GM12878 (cell line): ENCODE data around the gene MICAL3. TPM values are rescaled to one million over a fixed set of nuclear protein-coding genes. Genes with fewer than 3 reads are reported as not detected.

Source experiments
- ATAC-seq: fragments of 200-7000 bp; cut with Tn5 transposase; 3 replicates; pipeline ENCODE4 v1.9.1; 2020; ENCODE audit warnings: mild to moderate bottlenecking, moderate library complexity
- BruUV-seq: library from RNA; stranded (reverse); fragments of 400-500 nt; replicated peaks from 2 replicates; lab custom pipeline; 2021; lab: Mats Ljungman, UMichigan
- CTCF ChIA-PET: fragments of 300-600 bp; sonication (Branson Sonifier 250); formaldehyde crosslinking; extraction: SDS; loops from one replicate; lab custom pipeline; 2021; ENCODE audit warnings: inconsistent platforms; lab: Yijun Ruan, JAX
- POLR2A ChIA-PET: fragments of 350-600 bp; formaldehyde crosslinking; extraction: SDS; loops from one replicate; lab custom pipeline; 2021; ENCODE audit warnings: inconsistent platforms; lab: Charles Lee
- RAD21 ChIA-PET: fragments of 300-600 bp; sonication (Branson Sonifier 250); formaldehyde crosslinking; loops from one replicate; lab custom pipeline; 2023; ENCODE audit warnings: antibody characterized with exemption; ENCODE audit not compliant: unreplicated experiment; lab: Charles Lee
- SMC1A ChIA-PET: fragments of 300-600 bp; sonication (Branson Sonifier 250); formaldehyde crosslinking; loops from one replicate; lab custom pipeline; 2023; ENCODE audit not compliant: unreplicated experiment, uncharacterized antibody; lab: Charles Lee
- DNase-seq: peaks from one replicate; pipeline ENCODE4 v3.0.0-alpha.2; 2011; ENCODE audit warnings: low read depth, low spot score
- FAIRE-seq: peaks from 3 replicates; lab custom pipeline; 2011; peaks lifted over from hg19 to GRCh38; lab: Jason Lieb, UNC
- H2AFZ ChIP-seq: 2 replicates; pipeline ENCODE4 v1.6.0; 2011; ENCODE audit warnings: low read depth, low read length, control low read depth; ENCODE audit not compliant: control insufficient read depth
- H3K27ac ChIP-seq: 2 replicates; pipeline ENCODE4 v1.5.1; 2011; ENCODE audit warnings: control low read depth; ENCODE audit not compliant: control insufficient read depth, insufficient read depth
- H3K27me3 ChIP-seq, 2 experiments: replicated peaks in 1 of 2; 2 replicates each; pipeline versions ENCODE4 v1.6.0 to v1.6.1; 2011; ENCODE audit warnings: low read length in 1 of 2; ENCODE audit not compliant: control insufficient read depth in 2 of 2, insufficient read depth in 2 of 2
- H3K36me3 ChIP-seq, 2 experiments: 2 replicates each; pipeline ENCODE4 v1.5.1; 2011; ENCODE audit warnings: low read length in 1 of 2; ENCODE audit not compliant: control insufficient read depth in 2 of 2, insufficient read depth in 2 of 2
- H3K4me1 ChIP-seq: 2 replicates; pipeline ENCODE4 v1.6.1; 2011; ENCODE audit warnings: mild to moderate bottlenecking, low read length, moderate library complexity, mixed read lengths; ENCODE audit not compliant: control insufficient read depth, insufficient read depth
- H3K4me2 ChIP-seq: 2 replicates; pipeline ENCODE4 v1.6.0; 2011; ENCODE audit warnings: control low read depth; ENCODE audit not compliant: control insufficient read depth, insufficient read depth
- H3K4me3 ChIP-seq: fragments of 200-600 bp; sonication (generic); 2 replicates; pipeline ENCODE4 v1.5.1; 2016
- H3K79me2 ChIP-seq: 2 replicates; pipeline ENCODE4 v1.6.0; 2011; ENCODE audit warnings: low read length; ENCODE audit not compliant: control insufficient read depth, insufficient read depth
- H3K9ac ChIP-seq: 2 replicates; pipeline ENCODE4 v1.8.0; 2011; ENCODE audit warnings: low read length, control low read depth, mixed read lengths; ENCODE audit not compliant: control insufficient read depth, insufficient read depth
- H3K9me3 ChIP-seq: replicated peaks from 3 replicates; pipeline ENCODE4 v1.5.1; 2011; ENCODE audit warnings: mild to moderate bottlenecking, low read length; ENCODE audit not compliant: control insufficient read depth, insufficient read depth
- H4K20me1 ChIP-seq: 2 replicates; pipeline ENCODE4 v1.6.0; 2011; ENCODE audit not compliant: control insufficient read depth, insufficient read depth
- BHLHE40 ChIP-seq, 2 experiments: fragments of 450-650 bp in 1 of 2; IDR thresholded peaks; 2 replicates each; pipeline ENCODE4 v1.6.1; 2011 to 2017; ENCODE audit warnings: low read depth in 2 of 2, borderline replicate concordance in 1 of 2, improper control_type of control experiment in 1 of 2, low read length in 1 of 2, mild to moderate bottlenecking in 1 of 2
- CHD4 ChIP-seq: fragments of 200-600 bp; sonication (generic); IDR thresholded peaks from 2 replicates; pipeline ENCODE4 v1.6.1; 2016; ENCODE audit warnings: mild to moderate bottlenecking
- E2F8 ChIP-seq: fragments of 450-650 bp; IDR thresholded peaks from 2 replicates; pipeline ENCODE4 v1.6.1; 2018; ENCODE audit warnings: mild to moderate bottlenecking, low read depth, moderate library complexity; ENCODE audit not compliant: partially characterized antibody
- FOXM1 ChIP-seq: IDR thresholded peaks from 2 replicates; pipeline ENCODE4 v1.6.1; 2012; ENCODE audit warnings: low read depth, mild to moderate bottlenecking, inconsistent platforms, low read length, moderate library complexity
- GATAD2B ChIP-seq: fragments of 450-650 bp; conservative IDR thresholded peaks from 2 replicates; pipeline ENCODE4 v1.6.1; 2017; ENCODE audit warnings: low read depth, mild to moderate bottlenecking, moderate library complexity
- IKZF2 ChIP-seq, 2 experiments: fragments of 450-650 bp; IDR thresholded peaks; 2 replicates each; pipeline ENCODE4 v1.6.1; 2017; ENCODE audit warnings: mild to moderate bottlenecking in 2 of 2, moderate library complexity in 2 of 2
- JUND ChIP-seq: IDR thresholded peaks from 2 replicates; pipeline ENCODE4 v1.6.1; 2012; ENCODE audit warnings: low read depth, mild to moderate bottlenecking, low read length, improper control_type of control experiment, moderate library complexity
- RB1 ChIP-seq: fragments of 450-650 bp; formaldehyde crosslinking; IDR thresholded peaks from 2 replicates; pipeline ENCODE4 v1.6.1; 2017; ENCODE audit warnings: mild to moderate bottlenecking, borderline replicate concordance
- RFX5 ChIP-seq: IDR thresholded peaks from 2 replicates; pipeline ENCODE4 v1.6.1; 2011; ENCODE audit warnings: low read depth, low read length, improper control_type of control experiment
- SMAD5 ChIP-seq: IDR thresholded peaks from 2 replicates; pipeline ENCODE4 v1.6.1; 2016; ENCODE audit warnings: antibody characterized with exemption, low read depth
- SMC3 ChIP-seq: IDR thresholded peaks from 2 replicates; pipeline ENCODE4 v1.6.1; 2011; ENCODE audit warnings: low read length, improper control_type of control experiment, borderline replicate concordance
- STAT1 ChIP-seq: fragments of 450-650 bp; conservative IDR thresholded peaks from 2 replicates; pipeline ENCODE4 v1.6.1; 2014; ENCODE audit warnings: antibody characterized with exemption, mild to moderate bottlenecking
- YY1 ChIP-seq: IDR thresholded peaks from 2 replicates; pipeline ENCODE4 v1.6.1; 2011; ENCODE audit warnings: low read depth, mild to moderate bottlenecking, low read length
- WGBS: methylation state at CpG from one replicate; pipeline ENCODE4 v1.1.6; 2016; ENCODE audit warnings: low lambda C conversion rate; ENCODE audit not compliant: insufficient replicate concordance, insufficient coverage; ENCODE audit errors: missing lambda C conversion rate; 5-methylcytosine and 5-hydroxymethylcytosine counted together
- in situ Hi-C: fragments of 300-500 bp; cut with MboI; formaldehyde crosslinking; loops from 9 replicates; pipeline ENCODE4 v1.14.3; 2018; ENCODE audit warnings: mixed read lengths
- intact Hi-C: fragments of 100-400 bp; cut with micrococcal nuclease; formaldehyde crosslinking; loops from one replicate; pipeline ENCODE4 v1.14.2; 2022; ENCODE audit not compliant: unreplicated experiment
- polyA plus RNA-seq, 11 experiments: library from polyadenylated mRNA; depleted of rRNA in 4 of 11; unstranded in 6 of 11; stranded (reverse) in 5 of 11; fragments of >200 nt; fragmentation: Nextera tagmentation in 4 of 11; fragmentation: Illumina TruSeq in 1 of 11; extraction: Ambion mirVana in 4 of 11; extraction: Trizol in 1 of 11; gene quantifications; 1 replicate in 1 of 11; 2 replicates in 10 of 11; pipeline versions ENCODE4 v1.2.1 to v1.2.3, GENCODE V29; 2011 to 2016; ENCODE audit warnings: inconsistent platforms in 2 of 11, missing spikeins in 2 of 11, low read depth in 1 of 11
- total RNA-seq, 4 experiments: library from RNA; depleted of rRNA in 3 of 4; stranded (reverse); fragments of >200 nt in 3 of 4; fragmentation: Illumina TruSeq in 1 of 4; extraction: Trizol in 1 of 4; gene quantifications; 2 replicates each; pipeline versions ENCODE4 v1.2.1 to v1.2.3, GENCODE V29; 2013 to 2021
- TF ChIP-seq, protein P1 (sequence below): fragments of 450-650 bp; formaldehyde crosslinking; IDR thresholded peaks from 2 replicates; pipeline ENCODE4 v1.4.0; 2020; ENCODE audit warnings: mild to moderate bottlenecking, moderate library complexity

The MICAL3 gene
- total and polyA plus RNA-seq, 10 of the 15 experiments (the other 5 are each of a cell fraction or from before 2014, with no cell fraction given): 2.6 to 92.2 (median 24.0) TPM

- H3K79me2 ChIP-seq: peaks cover 69% of the 10 kb centered on the region
- POLR2A ChIA-PET: interaction anchor here (1.0 to 1.6 kb wide), 4 partner anchors 9 to 14 kb away, joined by 3 to 6 read pairs (median 6); no protein-coding TSS in a partner anchor
- peak overlapping the region; percentile 45 for H3K27ac ChIP-seq
- TF ChIP-seq YY1 (peak; percentile 35; the same call in 1 of the 2 replicates), JUND (peak; percentile 64; the same call in 1 of the 2 replicates), E2F8 (no peak), SMC3 (no peak), FOXM1 (no peak), CHD4 (0 out of 2 replicates have a peak, but pooled peaks have one; percentile 41), STAT1 (no peak), GATAD2B (0 out of 2 replicates have a peak, but pooled peaks have one; percentile 39), IKZF2 (IDR thresholded peaks at IDR 0.05) (peak; percentile 91 to 96), BHLHE40 (IDR thresholded peaks at IDR 0.05; ENCODE audit: borderline replicate concordance in 1 of 2, low read depth in 2 of 2, low read length in 1 of 2) (peak; percentile 55 to 64), RB1 (no peak), SMAD5 (no peak), RFX5 (no peak)
- TF ChIP-seq, protein P1, sequence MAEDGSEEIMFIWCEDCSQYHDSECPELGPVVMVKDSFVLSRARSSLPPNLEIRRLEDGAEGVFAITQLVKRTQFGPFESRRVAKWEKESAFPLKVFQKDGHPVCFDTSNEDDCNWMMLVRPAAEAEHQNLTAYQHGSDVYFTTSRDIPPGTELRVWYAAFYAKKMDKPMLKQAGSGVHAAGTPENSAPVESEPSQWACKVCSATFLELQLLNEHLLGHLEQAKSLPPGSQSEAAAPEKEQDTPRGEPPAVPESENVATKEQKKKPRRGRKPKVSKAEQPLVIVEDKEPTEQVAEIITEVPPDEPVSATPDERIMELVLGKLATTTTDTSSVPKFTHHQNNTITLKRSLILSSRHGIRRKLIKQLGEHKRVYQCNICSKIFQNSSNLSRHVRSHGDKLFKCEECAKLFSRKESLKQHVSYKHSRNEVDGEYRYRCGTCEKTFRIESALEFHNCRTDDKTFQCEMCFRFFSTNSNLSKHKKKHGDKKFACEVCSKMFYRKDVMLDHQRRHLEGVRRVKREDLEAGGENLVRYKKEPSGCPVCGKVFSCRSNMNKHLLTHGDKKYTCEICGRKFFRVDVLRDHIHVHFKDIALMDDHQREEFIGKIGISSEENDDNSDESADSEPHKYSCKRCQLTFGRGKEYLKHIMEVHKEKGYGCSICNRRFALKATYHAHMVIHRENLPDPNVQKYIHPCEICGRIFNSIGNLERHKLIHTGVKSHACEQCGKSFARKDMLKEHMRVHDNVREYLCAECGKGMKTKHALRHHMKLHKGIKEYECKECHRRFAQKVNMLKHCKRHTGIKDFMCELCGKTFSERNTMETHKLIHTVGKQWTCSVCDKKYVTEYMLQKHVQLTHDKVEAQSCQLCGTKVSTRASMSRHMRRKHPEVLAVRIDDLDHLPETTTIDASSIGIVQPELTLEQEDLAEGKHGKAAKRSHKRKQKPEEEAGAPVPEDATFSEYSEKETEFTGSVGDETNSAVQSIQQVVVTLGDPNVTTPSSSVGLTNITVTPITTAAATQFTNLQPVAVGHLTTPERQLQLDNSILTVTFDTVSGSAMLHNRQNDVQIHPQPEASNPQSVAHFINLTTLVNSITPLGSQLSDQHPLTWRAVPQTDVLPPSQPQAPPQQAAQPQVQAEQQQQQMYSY (CRISPR knock-in tag): no peak
Observed at GRCh38 chr22:17767233-17768065, 256.9 kb downstream of the MICAL3 start.

More at GRCh38 chr22:17767233-17768065, 256.9 kb downstream of the MICAL3 start:
- H3K27me3 ChIP-seq: no peaks in the 10 kb centered on the region
- H4K20me1 ChIP-seq: peaks cover 16% of the 10 kb centered on the region; the same call in 1 of the 2 replicates
- in situ Hi-C loops: no loop called here
- ChIA-PET CTCF (interaction anchor here (0.8 to 2.4 kb wide), 7 partner anchors 12 to 37 kb away, joined by 3 to 7 read pairs (median 5); no protein-coding TSS in a partner anchor), SMC1A (interaction anchor here (0.7 to 2.6 kb wide), 9 partner anchors 11 to 289 kb away, joined by 3 to 14 read pairs (median 3); no protein-coding TSS in a partner anchor), RAD21 (interaction anchor here (0.7 to 2.2 kb wide), 5 partner anchors 16 to 31 kb away, joined by 3 to 9 read pairs (median 3); no protein-coding TSS in a partner anchor)
- BruUV-seq: no TSS peak
- FAIRE-seq: peak; percentile 99
- peak; percentile 88 for ATAC-seq
- H2AFZ ChIP-seq: no peak overlapping the region
- peaks cover 41% of the 10 kb centered on the region for H3K4me1 ChIP-seq
- intact Hi-C loops: no loop called here
- peak overlapping the region; percentile 34; the same call in 1 of the 2 replicates for H3K4me3 ChIP-seq
- no peaks in the 10 kb centered on the region for H3K9me3 ChIP-seq
- WGBS: 2% methylated on average over 14 of the region's 14 CpGs
- peaks cover 0 to 6% of the 10 kb centered on the region in 2 experiments; a peak in 2 of 4 replicates for H3K36me3 ChIP-seq
- peak; percentile 85 for DNase-seq
- H3K9ac ChIP-seq: 0 out of 2 replicates have a peak overlapping the region, but pooled peaks have one; percentile 18
- peak overlapping the region; percentile 48 for H3K4me2 ChIP-seq
